HFFc6 (cell line): ENCODE results near the gene CLSTN2. TPM values are rescaled to one million over a fixed set of nuclear protein-coding genes. Genes with fewer than 3 reads are reported as not detected.

ENCODE experiments used
- DNase-seq: peaks from one replicate; pipeline ENCODE4 v3.0.0-alpha.2; 2018
- H3K27ac Mint-ChIP-seq: 2 replicates; pipeline ENCODE4 v1.8.0; 2020; ENCODE audit warnings: mild to moderate bottlenecking, mixed read lengths
- H3K27me3 Mint-ChIP-seq: 2 replicates; pipeline ENCODE4 v1.8.0; 2021; ENCODE audit warnings: mild to moderate bottlenecking, moderate library complexity, mixed read lengths; ENCODE audit not compliant: insufficient read depth
- H3K36me3 Mint-ChIP-seq: 2 replicates; pipeline ENCODE4 v1.8.0; 2021; ENCODE audit warnings: low read depth, mixed read lengths
- H3K4me1 Mint-ChIP-seq: 2 replicates; pipeline ENCODE4 v1.8.0; 2020; ENCODE audit warnings: low read depth, mixed read lengths
- H3K4me3 Mint-ChIP-seq: 2 replicates; pipeline ENCODE4 v1.8.0; 2020; ENCODE audit warnings: mild to moderate bottlenecking, moderate library complexity, mixed read lengths
- H3K9me3 Mint-ChIP-seq: 2 replicates; pipeline ENCODE4 v1.8.0; 2020; ENCODE audit warnings: mild to moderate bottlenecking, mixed read lengths
- CTCF ChIP-seq: fragments of 200-600 bp; sonication (generic); IDR thresholded peaks from 2 replicates; pipeline ENCODE4 v1.5.0; 2021; ENCODE audit warnings: antibody characterized with exemption, mild to moderate bottlenecking
- total RNA-seq, 6 experiments: library from RNA; stranded (reverse); fragmentation: NEBNext Ultra II Directional; extraction: Animal tissue kit (Norgen Biotek cat#: 25700); gene quantifications; 2 replicates in 1 of 6; 3 replicates in 5 of 6; pipeline ENCODE4 v1.2.3, GENCODE V29; 2021

Gene CLSTN2
- total RNA-seq, 6 experiments from 2014 or later = 0.05 TPM; not detected in 5

- no peak for TF ChIP-seq CTCF
- Mint-ChIP-seq H3K27me3 (no peaks in the 10 kb centered on the region; the same call in none of the 2 replicates), H3K27ac (no peak overlapping the region), H3K4me3 (no peak overlapping the region), H3K36me3 (0 out of 2 replicates have a peak, but pooled peaks cover 4% of the 10 kb centered on the region), H3K9me3 (peaks cover 76% of the 10 kb centered on the region), H3K4me1 (no peaks in the 10 kb centered on the region)
- no peak for DNase-seq
Measured at GRCh38 chr3:140467796-140468315, 532.9 kb downstream of the CLSTN2 start.

GRCh38 chr3:140468407-140468806, 533.4 kb downstream of the CLSTN2 start:
- DNase-seq = no peak
- peaks cover 74% of the 10 kb centered on the region for H3K9me3 Mint-ChIP-seq
- no peak for TF ChIP-seq CTCF
- 0 out of 2 replicates have a peak, but pooled peaks cover 4% of the 10 kb centered on the region for H3K36me3 Mint-ChIP-seq
- H3K27me3 Mint-ChIP-seq = no peaks in the 10 kb centered on the region; the same call in none of the 2 replicates
- H3K4me1 Mint-ChIP-seq = no peaks in the 10 kb centered on the region
- H3K4me3 Mint-ChIP-seq = no peak overlapping the region
- H3K27ac Mint-ChIP-seq = no peak overlapping the region

- Mint-ChIP-seq H3K4me3 (no peak overlapping the region), H3K4me1 (no peaks in the 10 kb centered on the region), H3K27me3 (no peaks in the 10 kb centered on the region; the same call in 1 of the 2 replicates), H3K36me3 (0 out of 2 replicates have a peak, but pooled peaks cover 4% of the 10 kb centered on the region), H3K27ac (no peak overlapping the region), H3K9me3 (peaks cover 65% of the 10 kb centered on the region)
- DNase-seq = no peak
- no peak for TF ChIP-seq CTCF
Measured at GRCh38 chr3:140469491-140469890, 534.5 kb downstream of the CLSTN2 start.

- Mint-ChIP-seq H3K9me3 (peaks cover 60% of the 10 kb centered on the region), H3K4me1 (no peaks in the 10 kb centered on the region), H3K27me3 (no peaks in the 10 kb centered on the region; the same call in 1 of the 2 replicates), H3K27ac (no peak overlapping the region), H3K36me3 (0 out of 2 replicates have a peak, but pooled peaks cover 4% of the 10 kb centered on the region), H3K4me3 (no peak overlapping the region)
- TF ChIP-seq CTCF = no peak
- no peak for DNase-seq
Measured at GRCh38 chr3:140470211-140470610, 535.2 kb downstream of the CLSTN2 start.

GRCh38 chr3:140470962-140471361, 536.0 kb downstream of the CLSTN2 start:
- Mint-ChIP-seq H3K4me3 (no peak overlapping the region), H3K27ac (no peak overlapping the region), H3K27me3 (no peaks in the 10 kb centered on the region; the same call in 1 of the 2 replicates), H3K9me3 (peaks cover 54% of the 10 kb centered on the region), H3K36me3 (0 out of 2 replicates have a peak, but pooled peaks cover 4% of the 10 kb centered on the region), H3K4me1 (no peaks in the 10 kb centered on the region)
- DNase-seq = no peak
- no peak for TF ChIP-seq CTCF
